ENCODE data around the gene NKAIN4. TPM values are rescaled to one million over a fixed set of nuclear protein-coding genes. Genes with fewer than 3 reads are reported as not detected.

NKAIN4 gene
- total and polyA plus RNA-seq, 12 donors: 0.15 to 2.8 (median 0.36) TPM; not detected in 6

DNA sequence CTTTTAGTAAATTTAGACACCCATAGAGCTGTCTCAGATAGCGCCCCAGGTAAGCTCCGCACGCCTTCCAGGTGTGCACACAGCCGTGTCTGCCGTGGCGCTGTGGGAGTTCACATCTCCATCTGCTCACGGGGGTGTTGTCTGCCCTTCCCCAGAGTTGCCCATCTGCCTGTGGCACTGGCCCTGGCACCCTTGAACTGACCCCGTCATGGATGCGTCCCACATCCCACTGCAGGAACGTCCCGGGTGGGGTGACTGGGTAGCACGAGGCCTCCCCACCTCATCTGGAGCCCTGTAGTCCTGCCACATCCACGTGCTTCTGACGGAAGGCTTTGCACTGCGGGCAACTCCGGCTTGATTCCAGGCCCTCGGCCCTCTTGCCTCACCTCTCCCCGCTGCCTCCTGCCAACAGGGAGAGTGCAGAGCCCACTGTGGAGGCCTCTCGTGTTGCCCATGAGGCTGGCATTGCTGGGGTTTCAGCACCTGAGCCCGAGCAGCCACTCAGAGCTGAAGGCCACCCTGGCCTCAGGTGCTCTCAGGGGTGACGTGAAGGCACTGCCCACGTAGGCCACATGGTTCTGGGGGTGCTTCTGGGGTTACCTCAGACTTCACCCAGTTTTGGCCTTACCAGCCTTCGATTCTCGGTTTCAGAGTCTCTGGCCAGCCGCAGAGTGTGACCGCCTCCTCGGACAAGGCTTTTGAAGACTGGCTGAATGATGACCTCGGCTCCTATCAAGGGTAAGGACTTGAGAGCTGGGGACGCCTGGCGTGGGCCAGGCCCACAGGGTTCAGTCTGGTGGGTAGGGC, 23.4 kb upstream of the NKAIN4 start:
- intact Hi-C loops (cut with DNase I): no loop called here
- no peaks in the 10 kb centered on the region for H3K27me3 ChIP-seq
- TF ChIP-seq POLR2A (IDR thresholded peaks at IDR 0.05): no peak
- TF ChIP-seq, protein P1, sequence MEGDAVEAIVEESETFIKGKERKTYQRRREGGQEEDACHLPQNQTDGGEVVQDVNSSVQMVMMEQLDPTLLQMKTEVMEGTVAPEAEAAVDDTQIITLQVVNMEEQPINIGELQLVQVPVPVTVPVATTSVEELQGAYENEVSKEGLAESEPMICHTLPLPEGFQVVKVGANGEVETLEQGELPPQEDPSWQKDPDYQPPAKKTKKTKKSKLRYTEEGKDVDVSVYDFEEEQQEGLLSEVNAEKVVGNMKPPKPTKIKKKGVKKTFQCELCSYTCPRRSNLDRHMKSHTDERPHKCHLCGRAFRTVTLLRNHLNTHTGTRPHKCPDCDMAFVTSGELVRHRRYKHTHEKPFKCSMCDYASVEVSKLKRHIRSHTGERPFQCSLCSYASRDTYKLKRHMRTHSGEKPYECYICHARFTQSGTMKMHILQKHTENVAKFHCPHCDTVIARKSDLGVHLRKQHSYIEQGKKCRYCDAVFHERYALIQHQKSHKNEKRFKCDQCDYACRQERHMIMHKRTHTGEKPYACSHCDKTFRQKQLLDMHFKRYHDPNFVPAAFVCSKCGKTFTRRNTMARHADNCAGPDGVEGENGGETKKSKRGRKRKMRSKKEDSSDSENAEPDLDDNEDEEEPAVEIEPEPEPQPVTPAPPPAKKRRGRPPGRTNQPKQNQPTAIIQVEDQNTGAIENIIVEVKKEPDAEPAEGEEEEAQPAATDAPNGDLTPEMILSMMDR (IDR thresholded peaks at IDR 0.05): no peak
- no peak overlapping the region for H3K27ac ChIP-seq
- peaks cover 14 to 15% of the 10 kb centered on the region in 2 donors for H3K4me1 ChIP-seq (replicated peaks in 1 of 2)
- peaks cover 0 to 69% of the 10 kb centered on the region in 2 donors for H3K36me3 ChIP-seq (replicated peaks in 1 of 2)
- H3K9me3 ChIP-seq (replicated peaks in 1 of 3): no peaks in the 10 kb centered on the region
- no peak for DNase-seq
- WGBS, 4 donors: 88 to 93% (median 92%) methylated on average over 20 to 30 of the region's 30 CpGs
- no peak overlapping the region for H3K4me3 ChIP-seq

DNA sequence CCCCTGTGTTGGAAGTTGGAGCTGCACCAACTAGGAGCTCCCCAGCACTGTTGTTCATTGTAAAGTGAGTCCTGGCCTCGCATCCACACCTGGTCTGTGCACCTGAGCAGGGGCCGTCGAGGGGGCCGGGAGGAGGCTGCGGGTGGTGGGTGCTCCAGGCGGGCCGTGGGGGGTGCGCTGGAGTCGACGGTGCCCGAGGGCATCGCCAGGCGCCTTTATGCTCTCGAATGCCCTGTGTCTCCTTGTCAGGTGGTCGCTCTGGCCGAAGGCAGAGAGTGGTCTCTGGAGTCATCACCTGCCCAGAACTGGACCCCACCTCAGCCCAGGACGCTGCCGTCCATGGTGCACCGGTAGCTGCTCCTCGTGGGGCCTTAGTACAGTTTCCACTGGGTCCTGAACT, 22.7 kb upstream of the NKAIN4 start:
- Histone ChIP-seq H3K4me3 (no peak overlapping the region), H3K4me1 (replicated peaks in 1 of 2) (peaks cover 14 to 16% of the 10 kb centered on the region in 2 donors), H3K27ac (no peak overlapping the region), H3K36me3 (replicated peaks in 1 of 2) (peaks cover 0 to 62% of the 10 kb centered on the region in 2 donors), H3K9me3 (replicated peaks in 1 of 3) (no peaks in the 10 kb centered on the region), H3K27me3 (no peaks in the 10 kb centered on the region)
- no peak for DNase-seq
- WGBS, 4 donors: 93 to 95% (median 94%) methylated on average over 4 to 20 of the region's 20 CpGs
- intact Hi-C loops (cut with DNase I): no loop called here
- TF ChIP-seq, protein P1 (IDR thresholded peaks at IDR 0.05): no peak
- no peak for TF ChIP-seq POLR2A (IDR thresholded peaks at IDR 0.05)

DNA sequence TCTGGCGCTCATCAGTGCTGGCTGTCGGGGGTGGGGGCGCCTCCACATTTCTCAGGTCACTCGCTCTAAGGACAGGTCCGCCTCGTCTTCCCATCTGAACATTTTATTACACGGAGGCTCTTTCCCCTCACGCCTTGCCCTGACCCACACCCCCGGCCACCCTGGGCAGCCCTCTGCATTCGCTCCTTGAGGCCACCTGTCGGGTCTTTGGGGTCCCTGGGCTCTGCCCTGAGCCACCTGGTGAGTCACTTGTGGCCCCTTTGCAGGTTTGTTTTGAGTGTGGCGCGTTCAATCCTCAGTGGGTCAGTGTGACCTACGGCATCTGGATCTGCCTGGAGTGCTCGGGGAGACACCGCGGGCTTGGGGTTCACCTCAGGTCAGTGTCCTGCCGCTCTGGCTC, 21.6 kb upstream of the NKAIN4 start:
- Histone ChIP-seq H3K9me3 (replicated peaks in 1 of 3) (no peaks in the 10 kb centered on the region), H3K36me3 (replicated peaks in 1 of 2) (peaks cover 0 to 51% of the 10 kb centered on the region in 2 donors), H3K4me3 (no peak overlapping the region), H3K27me3 (no peaks in the 10 kb centered on the region), H3K27ac (no peak overlapping the region), H3K4me1 (replicated peaks in 1 of 2) (peaks cover 14 to 19% of the 10 kb centered on the region in 2 donors)
- 88 to 95% (median 92%) methylated on average over 16 to 18 of the region's 18 CpGs for WGBS, 4 donors
- DNase-seq: no peak
- intact Hi-C loops (cut with DNase I): no loop called here
- TF ChIP-seq POLR2A (IDR thresholded peaks at IDR 0.05): no peak
- TF ChIP-seq, protein P1 (IDR thresholded peaks at IDR 0.05): no peak

DNA sequence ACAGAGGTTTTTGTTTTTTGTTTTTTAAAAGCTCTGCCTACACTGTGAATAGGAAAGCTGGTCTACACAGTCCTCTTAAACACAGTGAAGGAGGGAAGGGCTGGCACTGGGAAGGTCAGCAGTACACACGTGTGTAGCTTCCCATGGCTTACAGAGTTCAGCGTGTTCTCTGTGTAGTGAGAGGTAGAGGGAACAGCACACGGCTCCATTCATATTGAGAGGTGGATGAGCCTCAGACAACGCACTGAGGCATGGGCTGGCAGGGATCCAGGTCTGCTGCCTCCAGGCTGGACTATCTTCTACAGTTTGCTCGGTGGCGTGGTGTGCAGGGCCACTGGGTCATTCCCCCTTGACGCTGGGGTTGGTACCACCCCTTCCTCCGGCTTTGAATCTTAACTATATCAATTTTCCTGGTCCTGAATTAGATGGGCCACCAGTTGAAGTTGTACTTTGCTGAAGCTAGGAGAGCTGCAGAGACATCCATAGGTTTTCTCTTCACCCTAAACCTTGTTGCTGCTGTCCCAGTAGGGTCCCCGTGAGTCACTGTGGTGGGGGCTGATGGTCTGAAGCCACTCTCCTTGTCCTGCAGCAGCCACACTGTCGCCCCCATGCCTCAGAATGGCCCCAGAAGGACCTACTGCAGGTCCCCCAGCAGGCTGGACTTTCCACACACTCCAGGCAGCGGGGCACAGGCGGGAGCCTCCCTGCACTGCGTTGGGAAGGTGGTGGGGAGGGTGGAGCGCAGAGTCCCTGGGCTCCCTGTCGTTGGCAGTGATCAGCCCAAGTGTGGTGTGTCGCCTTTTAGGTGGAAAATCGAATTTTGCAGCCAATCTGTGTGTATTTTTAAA, 20.3 kb upstream of the NKAIN4 start:
- peaks cover 14 to 19% of the 10 kb centered on the region in 2 donors for H3K4me1 ChIP-seq (replicated peaks in 1 of 2)
- intact Hi-C loops (cut with DNase I): no loop called here
- TF ChIP-seq POLR2A (IDR thresholded peaks at IDR 0.05): no peak
- TF ChIP-seq, protein P1 (IDR thresholded peaks at IDR 0.05): no peak
- peak in 1 of 7 donors; percentile 27 for DNase-seq
- no peaks in the 10 kb centered on the region for H3K9me3 ChIP-seq (replicated peaks in 1 of 3)
- H3K27me3 ChIP-seq: no peaks in the 10 kb centered on the region
- WGBS, 4 donors: 73 to 84% (median 79%) methylated on average over 13 to 17 of the region's 17 CpGs
- no peak overlapping the region for H3K4me3 ChIP-seq
- peaks cover 0 to 39% of the 10 kb centered on the region in 2 donors for H3K36me3 ChIP-seq (replicated peaks in 1 of 2)
- no peak overlapping the region for H3K27ac ChIP-seq

Measured in adrenal gland (tissue), 12 donors.